Gastroesophageal sphincter (tissue), 4 donors: Measurements from ENCODE around the gene PGAP3. TPM values are rescaled to one million over a fixed set of nuclear protein-coding genes. Genes with fewer than 3 reads are reported as not detected.
A peak's percentile ranks its signal among the peaks of the same experiment; 100 is the strongest.

Source experiments
- ATAC-seq: fragments of 150-250 bp; one replicate; pipeline ENCODE4 v1.9.1; 2016; ENCODE audit warnings: mild to moderate bottlenecking, moderate library complexity
- H3K27ac ChIP-seq, 4 donors: fragments of 200-600 bp; sonication (generic) in 3 of 4; 1 replicate in 3 of 4; 2 replicates in 1 of 4; pipeline ENCODE4 v1.5.1; 2016 to 2019
- H3K27me3 ChIP-seq: fragments of 200-600 bp; sonication (generic); one replicate; pipeline ENCODE4 v1.5.1; 2019
- H3K36me3 ChIP-seq, 2 donors: fragments of 200-600 bp; sonication (generic); one replicate each; pipeline ENCODE4 v1.5.1; 2019; ENCODE audit warnings: control low read depth in 1 of 2
- H3K4me1 ChIP-seq, 3 donors: fragments of 200-600 bp; sonication (generic); 1 replicate in 2 of 3; 2 replicates in 1 of 3; pipeline ENCODE4 v1.5.1; 2016 to 2019; ENCODE audit warnings: control low read depth in 2 of 3
- H3K4me3 ChIP-seq, 2 donors: fragments of 200-600 bp; sonication (generic); one replicate each; pipeline ENCODE4 v1.5.1; 2019; ENCODE audit warnings: mild to moderate bottlenecking in 1 of 2, moderate library complexity in 1 of 2
- H3K9me3 ChIP-seq, 3 donors: fragments of 200-600 bp; sonication (generic); one replicate each; pipeline ENCODE4 v1.5.1; 2017 to 2019; ENCODE audit warnings: control low read depth in 2 of 3
- CTCF ChIP-seq, 4 experiments: fragments of 200-600 bp in 2 of 4; fragments of 450-650 bp in 2 of 4; sonication (generic) in 1 of 4; IDR thresholded peaks; one replicate each; pipeline ENCODE4 v1.5.1; 2017 to 2019; ENCODE audit warnings: antibody characterized with exemption in 4 of 4, mild to moderate bottlenecking in 2 of 4, moderate library complexity in 2 of 4
- EP300 ChIP-seq: sonication (generic); formaldehyde crosslinking; IDR thresholded peaks from one replicate; pipeline ENCODE4 v1.6.1; 2017; ENCODE audit warnings: antibody characterized with exemption, mild to moderate bottlenecking
- POLR2A ChIP-seq, 2 donors: fragments of 450-650 bp; IDR thresholded peaks; one replicate each; pipeline ENCODE4 v1.6.1; 2017; ENCODE audit warnings: antibody characterized with exemption in 2 of 2, mild to moderate bottlenecking in 2 of 2, moderate library complexity in 1 of 2
- POLR2AphosphoS5 ChIP-seq: sonication (generic); formaldehyde crosslinking; IDR thresholded peaks from one replicate; pipeline ENCODE4 v1.6.1; 2017; ENCODE audit warnings: antibody characterized with exemption
- WGBS, 2 donors: methylation state at CpG; one replicate each; pipeline ENCODE4 v1.1.5; 2018; ENCODE audit warnings: low coverage in 1 of 2; 5-methylcytosine and 5-hydroxymethylcytosine counted together
- total RNA-seq, 4 donors: library from RNA; depleted of rRNA; stranded (reverse); fragments of >200 nt; gene quantifications; one replicate each; pipeline ENCODE4 v1.1.0, GENCODE V29; 2016

The PGAP3 gene
- total RNA-seq, 4 donors from 2014 or later: 9.9 to 13.6 (median 11.1) TPM

- WGBS, 2 donors: 58 to 71% methylated on average over 2 of the region's 2 CpGs
- peaks cover 0 to 92% (median 34%) of the 10 kb centered on the region in 3 donors for H3K4me1 ChIP-seq
These were observed 48.8 kb downstream of the PGAP3 start for GRCh38 chr17:39639043-39639442.

DNA sequence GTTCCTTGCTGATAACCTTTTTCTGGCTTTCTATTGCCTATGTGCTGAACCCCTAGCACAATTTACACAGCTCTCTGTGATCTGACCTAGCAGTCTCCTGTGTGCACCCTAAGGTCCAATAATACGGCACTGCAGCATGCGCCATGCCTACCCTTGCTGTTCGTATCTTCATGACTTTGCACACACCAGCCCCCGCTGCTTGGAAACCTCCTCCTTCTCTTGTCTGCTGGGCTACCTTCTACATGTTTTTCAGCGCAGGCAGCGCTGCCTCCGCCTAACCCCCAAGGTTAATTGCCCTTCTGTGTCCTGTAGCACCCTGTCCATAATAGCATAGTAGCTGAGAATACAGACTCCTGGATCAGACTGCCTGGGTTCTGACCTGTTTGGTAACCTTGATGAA lies 49.5 kb downstream of the PGAP3 start:
- no peak for ATAC-seq
- peaks cover 0 to 88% (median 34%) of the 10 kb centered on the region in 3 donors for H3K4me1 ChIP-seq
- 91 to 92% methylated on average over 5 to 7 of the region's 7 CpGs for WGBS, 2 donors
- H3K4me3 ChIP-seq: peak overlapping the region in 1 of 2 donors; percentile 73
- no peak overlapping the region for H3K27ac ChIP-seq
- H3K27me3 ChIP-seq: no peaks in the 10 kb centered on the region
- TF ChIP-seq POLR2AphosphoS5 (no peak), EP300 (no peak), POLR2A (IDR thresholded peaks at IDR 0.05) (no peak), CTCF (IDR thresholded peaks at IDR 0.05) (no peak)
- no peaks in the 10 kb centered on the region for H3K36me3 ChIP-seq
- no peaks in the 10 kb centered on the region for H3K9me3 ChIP-seq

More at GRCh38 chr17:39639043-39639442, 48.8 kb downstream of the PGAP3 start:
- H3K9me3 ChIP-seq: no peaks in the 10 kb centered on the region
- no peak for ATAC-seq
- H3K27ac ChIP-seq: no peak overlapping the region
- H3K27me3 ChIP-seq: no peaks in the 10 kb centered on the region
- H3K36me3 ChIP-seq: no peaks in the 10 kb centered on the region
- TF ChIP-seq POLR2AphosphoS5 (no peak), POLR2A (IDR thresholded peaks at IDR 0.05) (no peak), EP300 (no peak), CTCF (IDR thresholded peaks at IDR 0.05) (no peak)
- H3K4me3 ChIP-seq: no peak overlapping the region

- no peaks in the 10 kb centered on the region for H3K9me3 ChIP-seq
- TF ChIP-seq CTCF (IDR thresholded peaks at IDR 0.05): peak in 2 of 4 experiments; percentile 14 to 48
- TF ChIP-seq POLR2AphosphoS5: peak; percentile 27
- TF ChIP-seq EP300: no peak
- TF ChIP-seq POLR2A (IDR thresholded peaks at IDR 0.05): peak; percentile 25 to 53
- H3K4me1 ChIP-seq: peaks cover 0 to 77% (median 34%) of the 10 kb centered on the region in 3 donors
- peak within 1 kb of the TSS; percentile 32 to 94 (median 90) for H3K27ac ChIP-seq
- WGBS, 2 donors: 0% methylated on average over 14 of the region's 69 CpGs; no CpG with 5 or more reads in 1 of the 2 donors
- peak within 1 kb of the TSS; percentile 57 to 73 for H3K4me3 ChIP-seq
- H3K27me3 ChIP-seq: peaks cover 7% of the 10 kb centered on the region
- no peaks in the 10 kb centered on the region for H3K36me3 ChIP-seq
- peak; percentile 94 for ATAC-seq
These were observed 50.7 kb downstream of the PGAP3 start, which contains the start of gene STARD3 for GRCh38 chr17:39636927-39637736. Gene STARD3, plus strand, starts transcription at chr17:39637144. Its CDS starts 16,388 bp downstream, at chr17:39653532.

GRCh38 chr17:39636587-39636926 lies 51.3 kb downstream of the PGAP3 start:
- no peaks in the 10 kb centered on the region for H3K9me3 ChIP-seq
- peak overlapping the region; percentile 57 to 73 for H3K4me3 ChIP-seq
- H3K4me1 ChIP-seq: peaks cover 0 to 71% (median 32%) of the 10 kb centered on the region in 3 donors
- WGBS, 2 donors: 25% methylated on average over 6 of the region's 6 CpGs; no CpG with 5 or more reads in 1 of the 2 donors
- ATAC-seq: peak; percentile 3
- TF ChIP-seq CTCF (IDR thresholded peaks at IDR 0.05) (no peak), POLR2A (IDR thresholded peaks at IDR 0.05) (no peak), EP300 (no peak), POLR2AphosphoS5 (no peak)
- H3K27ac ChIP-seq: peak overlapping the region; percentile 32 to 94 (median 90)
- no peaks in the 10 kb centered on the region for H3K36me3 ChIP-seq
- peaks cover 13% of the 10 kb centered on the region for H3K27me3 ChIP-seq
